Panc1 (cell line): ENCODE data around the gene KLHL15. TPM values are rescaled to one million over a fixed set of nuclear protein-coding genes. Genes with fewer than 3 reads are reported as not detected.

Experiments used
- ATAC-seq: fragments of 200-7000 bp; cut with Tn5 transposase; 2 replicates; pipeline ENCODE4 v1.9.1; 2020; ENCODE audit warnings: mild to moderate bottlenecking, moderate library complexity
- BruUV-seq: library from RNA; stranded (reverse); fragments of 400-500 nt; replicated peaks from 2 replicates; lab custom pipeline; 2021; lab: Mats Ljungman, UMichigan
- CTCF ChIA-PET: fragments of 300-600 bp; sonication (Branson Sonifier 250); formaldehyde crosslinking; loops from one replicate; lab custom pipeline; 2022; ENCODE audit warnings: antibody characterized with exemption; lab: Charles Lee
- POLR2A ChIA-PET: fragments of 300-600 bp; sonication (Branson Sonifier 250); formaldehyde crosslinking; loops from one replicate; lab custom pipeline; 2022; ENCODE audit warnings: antibody characterized with exemption; lab: Charles Lee
- DNase-seq: peaks from one replicate; pipeline ENCODE4 v3.0.0-alpha.2; 2010; ENCODE audit warnings: low read depth, low spot score
- H3K27ac ChIP-seq: 2 replicates; pipeline ENCODE4 v1.5.1; 2011; ENCODE audit warnings: mild to moderate bottlenecking, low read length, inconsistent platforms
- H3K27me3 ChIP-seq: fragments of 200-500 bp; sonication (Bioruptor generic); 2 replicates; pipeline ENCODE4 v1.6.0; 2014; ENCODE audit warnings: low read length, inconsistent platforms; ENCODE audit not compliant: control insufficient read depth, insufficient read depth
- H3K36me3 ChIP-seq: fragments of 200-500 bp; sonication (Bioruptor generic); 2 replicates; pipeline ENCODE4 v1.5.1; 2014; ENCODE audit warnings: inconsistent platforms, mild to moderate bottlenecking, low read length, moderate library complexity; ENCODE audit not compliant: control insufficient read depth, insufficient read depth
- H3K4me1 ChIP-seq: 2 replicates; pipeline ENCODE4 v1.5.1; 2011; ENCODE audit warnings: inconsistent platforms, mild to moderate bottlenecking, low read length, moderate library complexity; ENCODE audit not compliant: control insufficient read depth, insufficient read depth
- H3K4me3 ChIP-seq, 2 experiments: 2 replicates each; pipeline ENCODE4 v1.5.1; 2011 to 2012; ENCODE audit warnings: low read depth in 2 of 2, low read length in 2 of 2, mild to moderate bottlenecking in 2 of 2, inconsistent platforms in 1 of 2, moderate library complexity in 1 of 2
- H3K9me3 ChIP-seq: fragments of 200-500 bp; sonication (Bioruptor generic); 2 replicates; pipeline ENCODE4 v1.5.1; 2014; ENCODE audit warnings: low read depth, mild to moderate bottlenecking, inconsistent platforms, low read length, moderate library complexity; ENCODE audit not compliant: control insufficient read depth, insufficient read depth
- POLR2AphosphoS5 ChIP-seq: IDR thresholded peaks from 2 replicates; pipeline ENCODE4 v1.6.1; 2012; ENCODE audit warnings: mild to moderate bottlenecking, low read depth, low read length, moderate library complexity
- SIN3A ChIP-seq: IDR thresholded peaks from 2 replicates; pipeline ENCODE4 v1.6.1; 2012; ENCODE audit warnings: low read depth, mild to moderate bottlenecking, low read length, moderate library complexity, borderline replicate concordance; ENCODE audit not compliant: insufficient read depth
- TCF7L2 ChIP-seq: IDR thresholded peaks from 2 replicates; pipeline ENCODE4 v1.6.1; 2011; ENCODE audit warnings: mild to moderate bottlenecking, low read depth, low read length, inconsistent platforms
- in situ Hi-C: cut with HindIII; loops from 2 replicates; pipeline ENCODE4 v1.10.0; 2016; ENCODE audit warnings: low sequenced_read_pairs, low pct_unique_long_range_greater_than_20kb
- intact Hi-C: fragments of 100-400 bp; cut with micrococcal nuclease; formaldehyde crosslinking; loops from one replicate; pipeline ENCODE4 v1.10.0; 2022; ENCODE audit not compliant: unreplicated experiment
- total RNA-seq: library from RNA; stranded (reverse); gene quantifications from one replicate; pipeline ENCODE4 v1.2.1, GENCODE V29; 2021; ENCODE audit not compliant: unreplicated experiment
- TF ChIP-seq, protein P1 (sequence below), 2 experiments: IDR thresholded peaks; 2 replicates each; pipeline ENCODE4 v1.6.1; 2011 to 2012; ENCODE audit warnings: low read depth in 2 of 2, control low read depth in 1 of 2, low read length in 1 of 2, mild to moderate bottlenecking in 1 of 2, moderate library complexity in 1 of 2; ENCODE audit not compliant: insufficient read depth in 1 of 2
- TF ChIP-seq, protein P2 (sequence below): fragments of 450-650 bp; IDR thresholded peaks from 2 replicates; pipeline ENCODE4 v1.5.1; 2017; ENCODE audit warnings: mild to moderate bottlenecking

Gene KLHL15
- total RNA-seq, 1 experiment from 2014 or later = 9.6 TPM

DNA sequence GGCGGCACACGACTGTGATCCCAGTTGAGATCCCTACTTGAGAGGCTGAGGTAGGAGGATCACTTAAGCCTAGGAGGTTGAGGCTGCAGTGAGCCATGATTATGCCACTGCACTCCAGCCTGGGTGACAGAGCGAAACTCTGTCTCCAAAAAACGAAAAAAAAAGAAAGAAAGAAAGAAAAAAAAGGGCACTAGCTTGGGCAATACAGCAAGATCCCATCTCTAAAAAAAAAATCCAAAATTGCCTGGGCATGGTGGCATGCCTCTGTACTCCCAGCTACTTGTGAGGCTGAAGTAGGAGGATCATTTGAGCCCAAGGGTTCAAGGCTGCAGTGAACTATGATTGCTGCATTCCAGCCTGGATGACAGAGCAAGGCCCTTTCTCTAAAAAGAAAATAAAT is 10.7 kb upstream of the KLHL15 start:
- BruUV-seq = no TSS peak
- intact Hi-C loops = no loop called here
- H3K27me3 ChIP-seq = no peaks in the 10 kb centered on the region
- no peaks in the 10 kb centered on the region for H3K9me3 ChIP-seq
- ATAC-seq (no peak), DNase-seq (no peak)
- no peaks in the 10 kb centered on the region for H3K4me1 ChIP-seq
- in situ Hi-C loops = no loop called here
- POLR2A ChIA-PET = no interaction called here
- CTCF ChIA-PET = no interaction called here
- TF ChIP-seq, protein P1, sequence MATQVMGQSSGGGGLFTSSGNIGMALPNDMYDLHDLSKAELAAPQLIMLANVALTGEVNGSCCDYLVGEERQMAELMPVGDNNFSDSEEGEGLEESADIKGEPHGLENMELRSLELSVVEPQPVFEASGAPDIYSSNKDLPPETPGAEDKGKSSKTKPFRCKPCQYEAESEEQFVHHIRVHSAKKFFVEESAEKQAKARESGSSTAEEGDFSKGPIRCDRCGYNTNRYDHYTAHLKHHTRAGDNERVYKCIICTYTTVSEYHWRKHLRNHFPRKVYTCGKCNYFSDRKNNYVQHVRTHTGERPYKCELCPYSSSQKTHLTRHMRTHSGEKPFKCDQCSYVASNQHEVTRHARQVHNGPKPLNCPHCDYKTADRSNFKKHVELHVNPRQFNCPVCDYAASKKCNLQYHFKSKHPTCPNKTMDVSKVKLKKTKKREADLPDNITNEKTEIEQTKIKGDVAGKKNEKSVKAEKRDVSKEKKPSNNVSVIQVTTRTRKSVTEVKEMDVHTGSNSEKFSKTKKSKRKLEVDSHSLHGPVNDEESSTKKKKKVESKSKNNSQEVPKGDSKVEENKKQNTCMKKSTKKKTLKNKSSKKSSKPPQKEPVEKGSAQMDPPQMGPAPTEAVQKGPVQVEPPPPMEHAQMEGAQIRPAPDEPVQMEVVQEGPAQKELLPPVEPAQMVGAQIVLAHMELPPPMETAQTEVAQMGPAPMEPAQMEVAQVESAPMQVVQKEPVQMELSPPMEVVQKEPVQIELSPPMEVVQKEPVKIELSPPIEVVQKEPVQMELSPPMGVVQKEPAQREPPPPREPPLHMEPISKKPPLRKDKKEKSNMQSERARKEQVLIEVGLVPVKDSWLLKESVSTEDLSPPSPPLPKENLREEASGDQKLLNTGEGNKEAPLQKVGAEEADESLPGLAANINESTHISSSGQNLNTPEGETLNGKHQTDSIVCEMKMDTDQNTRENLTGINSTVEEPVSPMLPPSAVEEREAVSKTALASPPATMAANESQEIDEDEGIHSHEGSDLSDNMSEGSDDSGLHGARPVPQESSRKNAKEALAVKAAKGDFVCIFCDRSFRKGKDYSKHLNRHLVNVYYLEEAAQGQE (IDR thresholded peaks at IDR 0.05; ENCODE audit: insufficient read depth in 1 of 2, low read depth in 2 of 2, low read length in 1 of 2) = no peak
- TF ChIP-seq, protein P2, sequence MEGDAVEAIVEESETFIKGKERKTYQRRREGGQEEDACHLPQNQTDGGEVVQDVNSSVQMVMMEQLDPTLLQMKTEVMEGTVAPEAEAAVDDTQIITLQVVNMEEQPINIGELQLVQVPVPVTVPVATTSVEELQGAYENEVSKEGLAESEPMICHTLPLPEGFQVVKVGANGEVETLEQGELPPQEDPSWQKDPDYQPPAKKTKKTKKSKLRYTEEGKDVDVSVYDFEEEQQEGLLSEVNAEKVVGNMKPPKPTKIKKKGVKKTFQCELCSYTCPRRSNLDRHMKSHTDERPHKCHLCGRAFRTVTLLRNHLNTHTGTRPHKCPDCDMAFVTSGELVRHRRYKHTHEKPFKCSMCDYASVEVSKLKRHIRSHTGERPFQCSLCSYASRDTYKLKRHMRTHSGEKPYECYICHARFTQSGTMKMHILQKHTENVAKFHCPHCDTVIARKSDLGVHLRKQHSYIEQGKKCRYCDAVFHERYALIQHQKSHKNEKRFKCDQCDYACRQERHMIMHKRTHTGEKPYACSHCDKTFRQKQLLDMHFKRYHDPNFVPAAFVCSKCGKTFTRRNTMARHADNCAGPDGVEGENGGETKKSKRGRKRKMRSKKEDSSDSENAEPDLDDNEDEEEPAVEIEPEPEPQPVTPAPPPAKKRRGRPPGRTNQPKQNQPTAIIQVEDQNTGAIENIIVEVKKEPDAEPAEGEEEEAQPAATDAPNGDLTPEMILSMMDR = no peak
- TF ChIP-seq SIN3A = no peak
- TF ChIP-seq TCF7L2 = no peak
- TF ChIP-seq POLR2AphosphoS5 = no peak
- no peak overlapping the region for H3K27ac ChIP-seq
- no peaks in the 10 kb centered on the region for H3K36me3 ChIP-seq
- no peak overlapping the region for H3K4me3 ChIP-seq

DNA sequence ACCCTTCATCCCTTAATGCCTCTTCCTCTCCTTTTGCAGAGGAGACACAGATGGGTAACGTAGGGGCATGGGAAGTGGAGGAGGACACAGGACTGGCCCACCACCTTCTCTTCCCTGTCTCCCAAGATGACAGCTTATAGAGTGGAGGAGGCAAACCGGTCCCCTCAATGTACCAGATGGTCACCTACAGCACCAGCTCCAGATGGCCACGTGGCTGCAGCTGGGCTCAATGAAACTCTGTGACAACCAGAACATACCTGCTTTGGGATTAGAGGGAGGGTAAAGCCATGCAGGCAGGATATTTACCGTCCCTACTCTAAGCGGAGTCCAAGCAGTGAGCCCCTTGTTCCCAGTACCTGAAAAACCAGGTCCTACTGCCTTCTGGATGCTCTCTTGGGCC is 7.5 kb upstream of the KLHL15 start:
- Histone ChIP-seq H3K36me3 (no peaks in the 10 kb centered on the region), H3K4me3 (no peak overlapping the region), H3K27ac (no peak overlapping the region), H3K4me1 (no peaks in the 10 kb centered on the region), H3K9me3 (no peaks in the 10 kb centered on the region), H3K27me3 (no peaks in the 10 kb centered on the region)
- DNase-seq = no peak
- ChIA-PET CTCF (no interaction called here), POLR2A (no interaction called here)
- TF ChIP-seq SIN3A (no peak), POLR2AphosphoS5 (no peak), TCF7L2 (no peak)
- TF ChIP-seq, protein P1 (IDR thresholded peaks at IDR 0.05; ENCODE audit: insufficient read depth in 1 of 2, low read depth in 2 of 2, low read length in 1 of 2) = no peak
- TF ChIP-seq, protein P2 = no peak
- BruUV-seq = no TSS peak
- intact Hi-C loops (no loop called here), in situ Hi-C loops (no loop called here)
- no peak for ATAC-seq
